ENCODE data around the gene RNF152. TPM values are rescaled to one million over a fixed set of nuclear protein-coding genes. Genes with fewer than 3 reads are reported as not detected.

Gene RNF152
- total and polyA plus RNA-seq, 2 of the 13 experiments (the other 11 are each of a cell fraction or from before 2014, with no cell fraction given): 0.04 TPM; not detected in 1

GRCh38 chr18:61808286-61808685, 84.5 kb downstream of the RNF152 start:
- H3K79me2 ChIP-seq (ENCODE audit: insufficient read depth, low read length): no peaks in the 10 kb centered on the region
- no peaks in the 10 kb centered on the region for H3K27me3 ChIP-seq (ENCODE audit: control insufficient read depth in 1 of 2, insufficient read depth in 2 of 2, low read length in 2 of 2)
- no TSS peak for BruUV-seq (replicated peaks)
- intact Hi-C loops (cut with micrococcal nuclease; ENCODE audit: unreplicated experiment): no loop called here
- ATAC-seq (no peak), DNase-seq (ENCODE audit: low spot score) (no peak), FAIRE-seq (no peak)
- no peak overlapping the region for H3K4me2 ChIP-seq (ENCODE audit: low read depth, low read length)
- no peak overlapping the region for H3K4me3 ChIP-seq (replicated peaks in 1 of 3; ENCODE audit: insufficient read depth in 1 of 3, low read depth in 2 of 3, low read length in 3 of 3)
- no peaks in the 10 kb centered on the region for H3K36me3 ChIP-seq (replicated peaks in 1 of 2; ENCODE audit: control insufficient read depth in 1 of 2, insufficient read depth in 2 of 2, low read length in 2 of 2)
- in situ Hi-C loops (cut with HindIII; ENCODE audit: extremely low pct_ligation_motif_present, low pct_unique_long_range_greater_than_20kb): no loop called here
- 68% methylated on average over 3 of the region's 3 CpGs for WGBS (ENCODE audit: low lambda C conversion rate)
- no peaks in the 10 kb centered on the region for H3K9me3 ChIP-seq (ENCODE audit: low read length)
- ChIA-PET POLR2A (no interaction called here), CTCF (ENCODE audit: low intra/inter-chr PET ratio, low total read pairs) (no interaction called here)
- no peaks in the 10 kb centered on the region for H3K4me1 ChIP-seq (ENCODE audit: insufficient read depth, low read length)
- no peak overlapping the region for H2AFZ ChIP-seq (ENCODE audit: low read length)
- no peak for TF ChIP-seq TBL1XR1 (IDR thresholded peaks at IDR 0.05; ENCODE audit: borderline replicate concordance, low read length, partially characterized antibody)
- TF ChIP-seq ZNF274 (CRISPR knock-in tag; IDR thresholded peaks at IDR 0.05): no peak
- TF ChIP-seq ZFP36 (IDR thresholded peaks at IDR 0.05; ENCODE audit: borderline replicate concordance, low read depth, low read length, partially characterized antibody): no peak
- TF ChIP-seq ZNF12 (CRISPR knock-in tag; IDR thresholded peaks at IDR 0.05): no peak
- TF ChIP-seq ZNF550 (CRISPR knock-in tag; IDR thresholded peaks at IDR 0.05; ENCODE audit: borderline replicate concordance): no peak
- no peak for TF ChIP-seq CENPT (CRISPR knock-in tag; IDR thresholded peaks at IDR 0.05; ENCODE audit: low read depth)
- TF ChIP-seq RBAK (CRISPR knock-in tag; IDR thresholded peaks at IDR 0.05): no peak
- no peak for TF ChIP-seq MLLT10 (CRISPR knock-in tag; IDR thresholded peaks at IDR 0.05)
- no peak for TF ChIP-seq NR3C1 (CRISPR knock-in tag; IDR thresholded peaks at IDR 0.05)
- no peak for TF ChIP-seq CTCF (CRISPR knock-in tag; IDR thresholded peaks at IDR 0.05)
- no peak for TF ChIP-seq ZNF276 (CRISPR knock-in tag; IDR thresholded peaks at IDR 0.05; ENCODE audit: low read depth)
- no peak for TF ChIP-seq ZNF446 (CRISPR knock-in tag; IDR thresholded peaks at IDR 0.05)
- no peak for TF ChIP-seq ZMAT3 (CRISPR knock-in tag; conservative IDR thresholded peaks at IDR 0.05)
- no peak for TF ChIP-seq ADNP (CRISPR knock-in tag; IDR thresholded peaks at IDR 0.05)
- TF ChIP-seq EP300 (IDR thresholded peaks at IDR 0.05; ENCODE audit: low read depth in 2 of 2, low read length in 2 of 2): no peak
- TF ChIP-seq EP300 (CRISPR knock-in tag; IDR thresholded peaks at IDR 0.05; ENCODE audit: borderline replicate concordance): no peak
- no peak for TF ChIP-seq ZBTB49 (CRISPR knock-in tag; IDR thresholded peaks at IDR 0.05; ENCODE audit: borderline replicate concordance)
- no peak for TF ChIP-seq KDM3A (CRISPR knock-in tag; IDR thresholded peaks at IDR 0.05; ENCODE audit: low read depth)
- no peak for TF ChIP-seq ZNF160 (CRISPR knock-in tag; IDR thresholded peaks at IDR 0.05)
- TF ChIP-seq ZIK1 (CRISPR knock-in tag; IDR thresholded peaks at IDR 0.05; ENCODE audit: borderline replicate concordance, low read depth): no peak
- TF ChIP-seq MYC (CRISPR knock-in tag; IDR thresholded peaks at IDR 0.05; ENCODE audit: borderline replicate concordance): no peak
- H3K27ac ChIP-seq (ENCODE audit: extremely low read length, insufficient read depth, low read length): no peak overlapping the region
- H3K9ac ChIP-seq (ENCODE audit: insufficient read depth, low read depth, low read length): no peak overlapping the region
- H4K20me1 ChIP-seq (ENCODE audit: insufficient read depth, low read length): no peaks in the 10 kb centered on the region
